Measurements from ENCODE around the gene GUCA1C. TPM values are rescaled to one million over a fixed set of nuclear protein-coding genes. Genes with fewer than 3 reads are reported as not detected.

The GUCA1C gene
- total RNA-seq, 1 donor from 2014 or later = not detected

DNA sequence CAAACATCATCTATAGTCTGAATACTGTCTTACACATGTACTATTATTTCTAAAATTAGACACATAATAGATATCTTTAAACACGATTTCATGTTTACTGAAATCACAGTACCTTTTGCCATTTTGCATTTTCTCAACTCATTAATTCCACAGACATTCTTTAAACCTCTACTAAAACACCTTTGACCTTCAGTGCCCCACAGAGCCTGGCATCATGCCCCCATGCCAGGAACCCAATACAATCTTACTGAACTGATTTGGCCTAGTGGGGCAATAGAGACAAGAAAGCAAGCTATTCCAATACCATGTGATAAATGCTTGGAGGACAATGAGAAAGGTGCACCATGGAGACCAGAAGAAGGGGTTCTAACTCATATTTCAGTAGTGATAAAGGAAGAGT lies 19.3 kb upstream of the GUCA1C start:
- no peaks in the 10 kb centered on the region for H3K4me1 ChIP-seq
- ATAC-seq = no peak

DNA sequence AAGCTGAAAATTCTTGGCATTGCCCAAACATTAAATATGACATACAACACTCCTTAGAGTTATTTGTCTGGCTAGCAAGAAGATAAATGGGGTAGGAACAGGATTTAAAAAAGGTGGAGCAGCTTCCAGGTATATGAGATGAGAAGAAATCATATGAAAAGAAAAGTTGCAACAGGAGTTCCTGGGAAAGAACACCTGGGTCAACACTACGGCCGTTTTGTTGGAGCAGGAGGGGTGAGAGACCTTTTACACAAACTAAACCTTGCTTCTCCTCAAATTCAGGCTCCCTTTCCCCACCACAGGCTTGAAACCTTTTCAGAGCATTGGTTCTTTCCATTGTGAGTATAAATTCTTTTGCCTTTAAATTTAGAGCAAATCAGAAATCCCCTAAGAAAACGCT lies 18.8 kb upstream of the GUCA1C start:
- no peak for ATAC-seq
- H3K36me3 ChIP-seq = no peaks in the 10 kb centered on the region

More for the DNA sequence above, 19.3 kb upstream of the GUCA1C start:
- Histone ChIP-seq H3K4me3 (no peak overlapping the region), H3K9me3 (no peaks in the 10 kb centered on the region), H3K36me3 (no peaks in the 10 kb centered on the region), H3K27me3 (ENCODE audit: low read depth) (no peaks in the 10 kb centered on the region), H3K27ac (no peak overlapping the region)
- TF ChIP-seq CTCF (IDR thresholded peaks at IDR 0.05) = no peak
- intact Hi-C loops (cut with DNase I) = no loop called here
- no peak for DNase-seq

GRCh38 chr3:108970561-108970960 lies 16.9 kb upstream of the GUCA1C start:
- no peak for DNase-seq
- Histone ChIP-seq H3K4me1 (no peaks in the 10 kb centered on the region), H3K27me3 (ENCODE audit: low read depth) (no peaks in the 10 kb centered on the region), H3K4me3 (no peak overlapping the region), H3K9me3 (no peaks in the 10 kb centered on the region), H3K36me3 (no peaks in the 10 kb centered on the region), H3K27ac (no peak overlapping the region)
- no peak for TF ChIP-seq CTCF (IDR thresholded peaks at IDR 0.05)
- intact Hi-C loops (cut with DNase I) = no loop called here
- no peak for ATAC-seq

More for the DNA sequence above, 18.8 kb upstream of the GUCA1C start:
- TF ChIP-seq CTCF (IDR thresholded peaks at IDR 0.05) = no peak
- no peaks in the 10 kb centered on the region for H3K27me3 ChIP-seq (ENCODE audit: low read depth)
- no peaks in the 10 kb centered on the region for H3K4me1 ChIP-seq
- no peak overlapping the region for H3K27ac ChIP-seq
- H3K9me3 ChIP-seq = no peaks in the 10 kb centered on the region
- DNase-seq = no peak
- intact Hi-C loops (cut with DNase I) = no loop called here
- H3K4me3 ChIP-seq = no peak overlapping the region

- Histone ChIP-seq H3K36me3 (no peaks in the 10 kb centered on the region), H3K27me3 (ENCODE audit: low read depth) (no peaks in the 10 kb centered on the region), H3K9me3 (no peaks in the 10 kb centered on the region), H3K4me1 (no peaks in the 10 kb centered on the region), H3K4me3 (no peak overlapping the region), H3K27ac (no peak overlapping the region)
- ATAC-seq (no peak), DNase-seq (no peak)
- TF ChIP-seq CTCF (IDR thresholded peaks at IDR 0.05) = no peak
- intact Hi-C loops (cut with DNase I) = no loop called here
Measured at GRCh38 chr3:108966773-108967172, 13.1 kb upstream of the GUCA1C start.

DNA sequence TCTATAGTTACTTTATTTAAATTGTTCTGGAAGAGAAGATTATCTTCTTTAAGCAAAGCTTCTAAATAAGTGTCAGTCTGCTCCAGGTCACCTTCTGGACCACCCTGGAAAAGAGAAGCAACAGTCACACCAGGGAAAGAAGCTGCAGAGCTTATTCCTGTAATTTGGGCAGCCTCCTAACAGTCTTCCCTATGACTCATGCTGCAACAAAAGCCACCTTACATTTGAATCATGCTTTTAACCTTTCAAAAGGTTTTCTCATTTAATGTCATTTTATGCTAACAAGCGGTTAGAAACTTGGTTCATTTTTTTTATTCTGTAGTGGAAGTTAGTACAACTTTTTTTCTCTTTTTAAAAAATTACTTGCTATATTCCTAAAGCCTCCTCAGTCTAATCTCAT lies 5.3 kb upstream of the GUCA1C start:
- no peak for DNase-seq
- no peak for TF ChIP-seq CTCF (IDR thresholded peaks at IDR 0.05)
- H3K4me3 ChIP-seq = no peak overlapping the region
- ATAC-seq = no peak
- H3K27me3 ChIP-seq (ENCODE audit: low read depth) = no peaks in the 10 kb centered on the region
- H3K4me1 ChIP-seq = no peaks in the 10 kb centered on the region
- no peaks in the 10 kb centered on the region for H3K9me3 ChIP-seq
- H3K36me3 ChIP-seq = no peaks in the 10 kb centered on the region
- no peak overlapping the region for H3K27ac ChIP-seq
- intact Hi-C loops (cut with DNase I) = no loop called here

GRCh38 chr3:108953210-108953609 lies 469 bp downstream of the GUCA1C start:
- Histone ChIP-seq H3K4me1 (no peaks in the 10 kb centered on the region), H3K4me3 (no peak overlapping the region), H3K27ac (no peak overlapping the region), H3K9me3 (no peaks in the 10 kb centered on the region), H3K36me3 (no peaks in the 10 kb centered on the region), H3K27me3 (ENCODE audit: low read depth) (no peaks in the 10 kb centered on the region)
- no peak for TF ChIP-seq CTCF (IDR thresholded peaks at IDR 0.05)
- intact Hi-C loops (cut with DNase I) = no loop called here
- no peak for ATAC-seq
- no peak for DNase-seq

Measured in lower lobe of right lung (tissue), 2 donors.